Stimulated activated naive CD8-positive, alpha-beta T cell treated with anti-CD3 and anti-CD28 coated beads, Interleukin-15, amount 100 ng/mL, for 72 hours (primary cell): ENCODE measurements around the gene FGGY.
"Not testable (repeated sequence)": the region's sequence is repeated elsewhere in the genome, so short reads cannot be mapped to it uniquely, and the experiment has no call there.

Source experiments
- ATAC-seq: fragments of 150-1000 bp; cut with Tn5 transposase; 2 replicates; pipeline ENCODE4 v1.10.0; 2021; ENCODE audit warnings: mild to moderate bottlenecking, moderate library complexity
- DNase-seq, 2 donors: peaks; one replicate each; pipeline ENCODE4 v3.0.0; 2021 to 2022
- H3K27ac Mint-ChIP-seq, 2 donors: one replicate each; pipeline ENCODE4 v1.8.0; 2022; ENCODE audit warnings: mild to moderate bottlenecking in 2 of 2, mixed read lengths in 2 of 2, moderate library complexity in 2 of 2
- H3K27me3 Mint-ChIP-seq: one replicate; pipeline ENCODE4 v1.8.0; 2022; ENCODE audit warnings: mixed read lengths
- H3K4me1 Mint-ChIP-seq: one replicate; pipeline ENCODE4 v1.8.0; 2022; ENCODE audit warnings: mild to moderate bottlenecking, mixed read lengths
- H3K4me3 Mint-ChIP-seq, 2 donors: one replicate each; pipeline ENCODE4 v1.8.0; 2022; ENCODE audit warnings: mild to moderate bottlenecking in 2 of 2, mixed read lengths in 2 of 2, moderate library complexity in 1 of 2
- H3K9me3 Mint-ChIP-seq, 2 donors: one replicate each; pipeline ENCODE4 v1.8.0; 2022; ENCODE audit warnings: mixed read lengths in 2 of 2

The FGGY gene

DNA sequence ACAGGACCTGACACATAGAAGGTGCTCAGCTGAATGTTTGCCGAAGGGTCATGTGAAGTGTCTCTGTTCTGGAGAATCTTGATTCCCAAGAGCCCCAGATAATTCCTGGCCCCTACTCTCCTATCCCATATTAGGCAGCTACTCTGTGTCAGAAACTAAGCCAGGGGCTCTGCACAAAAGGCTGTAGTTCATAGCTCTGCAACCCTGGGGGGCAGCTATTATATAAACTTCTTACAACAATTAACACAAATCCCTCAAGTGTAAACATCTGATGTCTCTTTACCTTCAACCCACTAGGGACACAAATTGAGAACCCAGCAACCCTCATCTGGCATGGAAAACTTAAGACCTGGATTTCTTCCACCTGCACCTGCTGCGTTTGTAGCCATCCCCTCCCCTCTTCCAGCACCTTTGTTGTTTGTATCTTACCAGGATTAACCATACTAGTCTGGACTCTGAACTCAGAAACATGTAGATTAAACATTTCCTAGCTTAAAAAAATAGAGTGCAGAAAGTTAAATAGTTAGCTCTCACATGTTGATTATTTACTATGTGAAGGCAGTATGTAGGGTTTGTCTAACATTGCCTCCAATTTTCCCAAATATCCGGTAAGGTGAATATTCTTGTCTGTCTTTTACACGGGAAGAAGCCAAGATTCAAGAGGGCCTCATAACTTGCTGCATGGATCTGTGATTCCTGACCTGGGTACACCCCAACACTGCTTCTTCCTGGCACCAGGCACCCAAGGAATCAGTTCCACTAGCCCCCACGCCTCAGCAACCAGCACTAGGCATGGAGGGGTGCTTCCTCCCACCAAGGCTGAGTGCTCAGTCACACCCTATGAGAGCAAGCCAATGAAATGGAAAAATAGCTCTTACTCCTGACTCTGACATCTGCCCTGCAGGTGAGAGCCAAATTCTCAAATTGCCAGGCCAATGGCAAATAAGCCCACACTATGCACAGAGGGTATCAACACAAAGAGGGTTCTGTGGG lies 297.2 kb downstream of the FGGY start:
- Mint-ChIP-seq H3K4me3 (no peak overlapping the region), H3K27me3 (no peaks in the 10 kb centered on the region), H3K9me3 (peaks cover 8 to 18% of the 10 kb centered on the region in 2 donors), H3K27ac (no peak overlapping the region), H3K4me1 (no peaks in the 10 kb centered on the region)
- ATAC-seq (no peak), DNase-seq (no peak)

DNA sequence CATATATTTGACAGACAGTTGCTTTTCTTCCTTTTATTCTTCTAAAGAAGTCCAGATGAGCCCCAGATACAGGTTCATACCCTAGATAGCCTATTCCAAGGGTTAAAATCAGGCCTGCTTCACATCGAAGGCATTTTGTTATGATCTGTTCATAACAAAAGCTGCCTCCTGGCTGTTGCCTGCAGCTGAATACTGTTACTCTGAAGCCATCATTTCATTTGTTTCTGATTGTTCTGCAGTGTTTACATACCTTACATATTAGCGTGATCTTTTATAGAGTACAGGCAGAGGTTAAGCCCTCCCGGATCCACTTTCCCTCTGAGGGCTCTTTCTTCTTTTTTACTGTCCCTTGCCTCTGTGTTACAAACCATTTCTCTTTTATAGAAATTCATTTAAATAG lies 298.9 kb downstream of the FGGY start:
- no peaks in the 10 kb centered on the region for H3K4me1 Mint-ChIP-seq
- H3K27ac Mint-ChIP-seq: no peak overlapping the region
- DNase-seq (no peak), ATAC-seq (no peak)
- H3K9me3 Mint-ChIP-seq: peaks cover 0 to 6% of the 10 kb centered on the region in 2 donors
- no peak overlapping the region for H3K4me3 Mint-ChIP-seq
- no peaks in the 10 kb centered on the region for H3K27me3 Mint-ChIP-seq

DNA sequence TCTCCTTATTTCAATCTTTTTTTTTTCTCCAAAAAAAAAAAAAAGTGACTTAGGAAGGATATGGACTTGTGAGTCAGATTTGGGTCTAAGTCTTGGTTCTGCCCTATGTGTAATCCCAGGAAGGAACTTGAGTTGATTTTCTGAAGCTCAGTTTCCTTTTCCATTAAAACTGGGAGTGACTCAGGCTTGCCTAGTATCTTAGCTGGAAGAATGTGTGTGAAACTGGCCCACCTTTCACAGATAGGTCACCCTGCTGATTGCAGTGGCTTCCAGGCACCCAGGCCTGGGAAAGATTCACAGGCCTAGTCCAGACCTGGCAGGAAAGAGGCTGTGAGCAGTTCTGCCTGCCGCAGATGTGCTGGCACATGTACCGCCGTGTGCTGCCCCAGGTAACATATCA lies 299.5 kb downstream of the FGGY start:
- no peaks in the 10 kb centered on the region for H3K27me3 Mint-ChIP-seq
- H3K4me3 Mint-ChIP-seq: no peak overlapping the region
- H3K27ac Mint-ChIP-seq: no peak overlapping the region
- peaks cover 0 to 1% of the 10 kb centered on the region in 2 donors for H3K9me3 Mint-ChIP-seq
- DNase-seq (no peak), ATAC-seq (no peak)
- H3K4me1 Mint-ChIP-seq: no peaks in the 10 kb centered on the region

DNA sequence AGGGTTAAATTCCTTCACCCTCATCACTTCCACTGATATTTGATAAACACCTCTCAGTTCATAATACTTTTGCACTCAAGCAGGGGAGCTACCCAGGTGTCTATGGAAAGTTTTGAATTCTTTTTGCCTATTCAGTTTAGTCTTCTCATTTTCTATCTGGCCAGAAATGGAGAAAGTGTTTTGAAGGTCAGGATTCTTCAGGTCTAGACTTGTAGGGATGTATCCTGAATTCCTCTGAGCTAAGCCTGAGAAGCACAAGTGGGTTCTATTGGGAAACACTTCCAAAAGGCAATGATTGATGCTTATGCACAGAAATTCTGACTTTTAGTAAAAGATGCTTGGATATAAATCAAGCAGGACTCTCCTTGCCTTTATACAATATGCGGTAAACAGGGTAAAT lies 300.1 kb downstream of the FGGY start:
- Mint-ChIP-seq H3K27ac (no peak overlapping the region), H3K27me3 (no peaks in the 10 kb centered on the region), H3K9me3 (no peaks in the 10 kb centered on the region), H3K4me3 (no peak overlapping the region), H3K4me1 (no peaks in the 10 kb centered on the region)
- ATAC-seq: no peak
- no peak for DNase-seq

DNA sequence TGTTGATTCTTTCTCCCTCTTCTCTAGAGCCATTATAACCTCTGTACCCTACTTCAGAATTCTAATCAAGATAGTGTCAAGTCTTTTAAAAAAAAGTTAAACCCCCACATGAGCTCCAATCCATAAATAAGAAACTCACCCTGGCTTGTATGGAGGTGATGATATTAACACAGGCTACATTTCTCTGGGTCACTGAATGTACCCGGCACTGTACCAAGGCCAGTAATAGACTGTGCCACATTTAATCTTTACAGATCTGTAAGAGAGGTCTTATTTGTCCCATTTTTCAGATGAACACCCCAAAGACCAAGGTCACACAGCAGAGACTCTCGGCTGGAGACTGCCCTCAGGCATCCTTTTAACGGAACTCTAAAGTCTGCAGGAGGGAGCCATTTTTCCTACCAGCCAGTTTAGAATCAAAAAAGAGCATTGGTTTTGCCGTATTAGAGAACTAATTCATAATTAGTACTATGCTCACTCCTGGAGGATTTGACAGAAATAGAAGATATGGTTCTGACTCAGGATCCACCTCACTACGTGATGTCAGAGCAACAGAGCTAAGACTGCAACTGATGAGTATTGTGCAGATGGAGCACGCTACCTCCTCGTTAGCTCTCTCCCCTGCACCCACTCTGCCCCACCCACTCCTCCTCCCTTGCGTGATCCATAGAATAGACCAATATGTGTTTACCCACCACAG lies 300.7 kb downstream of the FGGY start:
- no peaks in the 10 kb centered on the region for H3K27me3 Mint-ChIP-seq
- H3K9me3 Mint-ChIP-seq: no peaks in the 10 kb centered on the region
- H3K4me3 Mint-ChIP-seq: no peak overlapping the region
- H3K27ac Mint-ChIP-seq: no peak overlapping the region
- no peak for ATAC-seq
- DNase-seq: no peak
- no peaks in the 10 kb centered on the region for H3K4me1 Mint-ChIP-seq

DNA sequence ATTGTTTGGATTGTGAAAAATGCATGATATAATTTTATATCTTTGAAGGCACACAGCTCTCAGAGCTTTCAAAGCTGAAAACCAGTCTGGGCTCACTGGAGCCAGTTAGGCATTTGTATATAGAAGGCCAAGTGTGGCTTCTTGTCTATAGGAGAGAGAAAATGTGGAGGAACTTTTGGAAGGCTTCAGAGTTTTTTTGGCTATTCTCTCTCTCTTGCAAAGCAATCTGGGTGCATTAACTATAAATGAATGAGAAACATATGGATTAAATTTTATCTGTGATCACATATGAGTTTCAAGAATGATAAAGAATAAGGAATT lies 301.2 kb downstream of the FGGY start:
- Mint-ChIP-seq H3K4me3 (no peak overlapping the region), H3K9me3 (no peaks in the 10 kb centered on the region), H3K27me3 (no peaks in the 10 kb centered on the region), H3K4me1 (no peaks in the 10 kb centered on the region), H3K27ac (no peak overlapping the region)
- DNase-seq (no peak), ATAC-seq (no peak)

DNA sequence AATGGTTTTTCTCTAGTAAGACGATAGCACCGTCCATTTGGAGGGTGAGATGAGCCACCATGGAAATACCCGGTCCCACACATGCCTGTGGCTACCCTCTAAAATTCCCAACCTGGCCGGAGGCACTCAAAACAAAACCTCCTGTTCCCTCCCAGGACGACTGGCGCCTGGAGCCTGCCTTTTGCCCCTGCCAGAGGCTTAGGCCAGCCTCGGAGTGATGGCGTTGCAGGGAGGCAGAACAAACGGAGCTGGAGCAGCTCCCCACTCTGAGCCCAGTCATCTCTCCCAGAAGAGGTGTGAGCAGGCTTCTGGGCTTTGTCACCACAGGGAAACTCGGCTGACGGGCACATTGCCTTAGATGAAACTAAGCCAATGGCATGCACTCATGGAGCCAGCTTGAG lies 304.1 kb downstream of the FGGY start:
- no peaks in the 10 kb centered on the region for H3K9me3 Mint-ChIP-seq
- peak overlapping the region in 1 of 2 donors; percentile 6 for H3K27ac Mint-ChIP-seq
- no peak overlapping the region for H3K4me3 Mint-ChIP-seq
- H3K4me1 Mint-ChIP-seq: no peaks in the 10 kb centered on the region
- DNase-seq (no peak), ATAC-seq (no peak)
- no peaks in the 10 kb centered on the region for H3K27me3 Mint-ChIP-seq

DNA sequence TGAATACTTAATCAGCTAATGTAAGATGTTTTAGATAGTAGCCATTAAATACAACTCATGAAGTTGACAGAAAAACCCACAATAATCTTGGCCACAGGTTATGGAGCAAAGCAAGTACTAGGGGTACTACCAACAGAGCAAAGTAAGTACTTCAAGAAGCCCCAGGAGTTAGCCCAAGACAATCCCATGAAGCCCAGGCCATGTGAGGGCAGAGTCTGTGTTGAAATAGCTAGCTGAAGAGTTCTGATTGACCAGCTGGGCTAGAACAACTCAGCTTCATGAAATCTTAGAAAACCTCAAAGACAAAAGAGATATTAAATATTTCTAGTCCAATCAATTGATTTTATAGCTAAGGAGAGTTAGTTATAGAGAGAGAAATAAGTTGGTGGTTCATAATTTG lies 304.9 kb downstream of the FGGY start:
- H3K4me3 Mint-ChIP-seq: no peak overlapping the region
- H3K9me3 Mint-ChIP-seq: no peaks in the 10 kb centered on the region
- DNase-seq: no peak
- no peaks in the 10 kb centered on the region for H3K4me1 Mint-ChIP-seq
- H3K27me3 Mint-ChIP-seq: no peaks in the 10 kb centered on the region
- H3K27ac Mint-ChIP-seq: no peak overlapping the region
- no peak for ATAC-seq

DNA sequence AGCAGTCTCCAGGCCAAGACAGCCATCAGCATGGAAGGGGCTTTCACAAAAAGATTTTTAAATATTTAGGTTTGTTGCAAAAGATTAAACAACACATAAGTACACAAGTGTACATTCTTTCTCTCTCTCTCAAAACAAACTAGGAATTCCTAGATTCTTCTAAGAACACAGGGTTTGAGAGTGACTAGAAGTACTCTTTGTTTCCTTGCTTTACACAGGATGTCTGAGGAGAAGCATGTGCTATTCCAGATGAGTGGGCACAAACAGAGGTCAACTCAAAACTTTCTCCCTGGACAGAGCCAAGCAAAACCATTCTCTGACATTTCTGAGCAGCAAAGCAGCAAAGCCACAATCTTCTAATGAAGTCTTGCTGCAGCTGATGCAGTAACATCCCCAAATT lies 307.3 kb downstream of the FGGY start:
- Mint-ChIP-seq H3K9me3 (peaks cover 5 to 11% of the 10 kb centered on the region in 2 donors), H3K4me3 (no peak overlapping the region), H3K27ac (no peak overlapping the region), H3K4me1 (no peaks in the 10 kb centered on the region), H3K27me3 (no peaks in the 10 kb centered on the region)
- DNase-seq: no peak
- ATAC-seq: no peak

DNA sequence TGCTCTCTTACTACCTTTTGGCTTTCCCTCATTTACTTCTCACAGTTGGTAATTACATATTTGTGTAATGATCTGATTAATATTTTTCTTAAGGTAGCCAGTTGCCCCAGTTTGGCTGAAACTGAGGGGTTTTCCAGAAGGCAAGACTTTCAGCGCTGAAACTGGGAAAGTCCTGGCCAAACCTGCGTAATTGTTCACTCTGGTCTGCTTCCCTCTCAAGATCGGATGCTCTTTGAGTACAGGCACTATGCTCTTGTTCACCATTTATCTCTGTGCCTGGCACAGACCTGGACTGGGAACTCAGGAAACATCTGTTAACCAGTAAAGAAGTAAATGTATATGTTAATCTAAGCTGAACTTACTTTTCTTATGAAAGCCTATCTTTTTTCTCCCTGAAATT lies 308.3 kb downstream of the FGGY start:
- no peaks in the 10 kb centered on the region for H3K4me1 Mint-ChIP-seq
- DNase-seq (no peak), ATAC-seq (no peak)
- no peaks in the 10 kb centered on the region for H3K27me3 Mint-ChIP-seq
- H3K4me3 Mint-ChIP-seq: no peak overlapping the region
- peaks cover 5 to 14% of the 10 kb centered on the region in 2 donors for H3K9me3 Mint-ChIP-seq
- H3K27ac Mint-ChIP-seq: peak overlapping the region in 1 of 2 donors; percentile 27

DNA sequence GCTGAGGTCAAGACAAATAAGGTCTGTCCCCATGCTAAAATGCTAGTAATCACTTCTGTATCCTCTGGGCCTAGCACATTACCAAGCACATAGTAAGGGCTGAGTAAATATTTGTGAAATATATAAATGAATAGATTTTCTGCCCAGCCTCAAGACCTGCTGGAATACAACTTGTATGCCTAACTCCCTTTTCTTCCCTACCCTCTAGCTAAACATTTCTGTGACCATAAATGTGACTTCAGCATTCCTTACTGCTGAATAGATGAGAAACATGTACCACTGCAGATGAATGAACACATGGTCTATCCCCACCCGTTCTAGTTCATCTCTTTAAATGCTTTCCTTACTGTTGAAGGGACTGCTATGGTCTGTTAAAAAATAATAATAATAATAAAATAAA lies 308.9 kb downstream of the FGGY start:
- H3K27me3 Mint-ChIP-seq: no peaks in the 10 kb centered on the region
- peak overlapping the region in 1 of 2 donors; percentile 27 for H3K27ac Mint-ChIP-seq
- no peaks in the 10 kb centered on the region for H3K4me1 Mint-ChIP-seq
- DNase-seq (no peak), ATAC-seq (no peak)
- H3K4me3 Mint-ChIP-seq: no peak overlapping the region
- peaks cover 5 to 16% of the 10 kb centered on the region in 2 donors for H3K9me3 Mint-ChIP-seq

DNA sequence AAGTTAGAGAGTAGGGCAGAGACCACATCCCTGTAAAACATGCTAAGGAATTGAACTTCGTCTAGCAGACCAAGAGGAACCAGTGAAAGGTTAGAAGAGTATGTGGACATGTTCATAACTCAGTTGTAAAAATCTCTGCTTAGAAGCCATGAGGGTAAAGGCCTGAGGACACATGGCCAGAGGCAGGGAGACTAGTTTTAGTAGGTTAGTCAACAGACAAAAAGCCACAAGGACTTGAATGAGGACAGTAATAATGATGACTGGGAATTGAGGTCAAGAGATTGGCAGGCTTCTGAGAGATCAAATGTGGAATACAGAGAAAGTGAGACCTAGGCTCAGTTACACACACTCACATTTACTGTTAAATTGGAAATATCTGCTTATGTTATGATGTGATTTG lies 312.4 kb downstream of the FGGY start:
- DNase-seq (no peak), ATAC-seq (no peak)
- Mint-ChIP-seq H3K27ac (no peak overlapping the region), H3K4me1 (no peaks in the 10 kb centered on the region), H3K27me3 (no peaks in the 10 kb centered on the region), H3K4me3 (no peak overlapping the region), H3K9me3 (peaks cover 16 to 26% of the 10 kb centered on the region in 2 donors)

DNA sequence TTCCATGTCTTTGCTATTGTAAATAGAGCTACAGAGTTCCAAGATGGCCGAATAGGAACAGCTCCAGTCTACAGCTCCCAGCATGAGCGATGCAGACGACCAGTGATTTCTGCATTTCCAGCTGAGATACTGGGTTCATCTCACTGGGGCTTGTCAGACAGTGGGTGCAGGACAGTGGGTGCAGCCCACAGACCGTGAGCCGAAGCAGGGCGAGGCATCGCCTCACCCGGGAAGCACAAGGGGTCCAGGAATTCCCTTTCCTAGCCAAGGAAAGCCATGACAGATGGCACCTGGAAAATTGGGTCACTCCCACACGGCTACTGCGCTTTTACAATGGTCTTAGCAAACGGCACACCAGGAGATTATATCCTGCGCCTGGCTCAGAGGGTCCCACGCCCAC lies 313.6 kb downstream of the FGGY start:
- H3K4me1 Mint-ChIP-seq, H3K27ac Mint-ChIP-seq, DNase-seq, H3K27me3 Mint-ChIP-seq, H3K4me3 Mint-ChIP-seq, ATAC-seq: not testable (repeated sequence)
- H3K9me3 Mint-ChIP-seq: peaks cover 16 to 26% of the 10 kb centered on the region in 2 donors

DNA sequence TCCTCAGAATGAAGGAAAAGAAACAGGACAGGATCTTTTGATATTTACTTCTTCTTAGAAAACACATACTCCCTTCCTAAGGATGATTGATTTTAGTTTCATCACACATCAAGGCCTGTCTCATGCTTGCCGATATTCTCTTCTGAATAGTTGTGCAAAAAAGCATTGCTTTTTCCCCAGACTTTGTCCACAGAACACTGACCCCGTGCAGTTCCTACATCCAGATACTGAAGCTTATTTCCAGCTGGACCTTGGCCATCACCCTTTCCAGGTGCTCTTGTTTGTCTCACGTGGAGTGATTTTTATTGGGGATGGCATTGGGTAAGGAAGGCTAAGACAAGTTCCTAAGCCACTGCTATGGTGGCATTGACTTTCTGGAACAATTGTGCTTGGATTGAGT lies 320.5 kb downstream of the FGGY start:
- ATAC-seq: no peak
- no peak overlapping the region for H3K27ac Mint-ChIP-seq
- no peak for DNase-seq
- H3K27me3 Mint-ChIP-seq: no peaks in the 10 kb centered on the region
- H3K4me3 Mint-ChIP-seq: no peak overlapping the region
- H3K9me3 Mint-ChIP-seq: peaks cover 10 to 11% of the 10 kb centered on the region in 2 donors
- H3K4me1 Mint-ChIP-seq: no peaks in the 10 kb centered on the region

DNA sequence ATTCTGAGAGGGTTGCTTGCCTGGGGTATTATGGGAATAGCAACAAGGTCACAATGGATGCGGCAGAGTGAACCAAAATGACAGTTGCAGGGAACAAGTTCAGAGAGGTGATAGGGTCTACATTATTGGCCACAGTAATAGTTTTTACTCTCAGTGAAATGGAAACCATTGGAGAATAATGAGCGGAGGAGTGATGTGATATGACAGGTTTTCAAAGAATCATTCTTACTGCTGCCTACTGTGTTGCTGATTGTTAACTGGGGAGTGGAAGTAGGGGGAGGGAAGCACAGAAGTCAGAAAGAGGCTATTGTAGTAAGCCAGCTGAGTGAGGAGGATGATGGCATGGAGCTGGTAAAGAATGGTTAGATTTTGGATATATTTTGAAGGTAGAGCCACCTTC lies 322.7 kb downstream of the FGGY start:
- no peak overlapping the region for H3K4me3 Mint-ChIP-seq
- H3K27me3 Mint-ChIP-seq: no peaks in the 10 kb centered on the region
- H3K4me1 Mint-ChIP-seq: no peaks in the 10 kb centered on the region
- no peak overlapping the region for H3K27ac Mint-ChIP-seq
- DNase-seq: no peak
- no peaks in the 10 kb centered on the region for H3K9me3 Mint-ChIP-seq
- ATAC-seq: no peak

DNA sequence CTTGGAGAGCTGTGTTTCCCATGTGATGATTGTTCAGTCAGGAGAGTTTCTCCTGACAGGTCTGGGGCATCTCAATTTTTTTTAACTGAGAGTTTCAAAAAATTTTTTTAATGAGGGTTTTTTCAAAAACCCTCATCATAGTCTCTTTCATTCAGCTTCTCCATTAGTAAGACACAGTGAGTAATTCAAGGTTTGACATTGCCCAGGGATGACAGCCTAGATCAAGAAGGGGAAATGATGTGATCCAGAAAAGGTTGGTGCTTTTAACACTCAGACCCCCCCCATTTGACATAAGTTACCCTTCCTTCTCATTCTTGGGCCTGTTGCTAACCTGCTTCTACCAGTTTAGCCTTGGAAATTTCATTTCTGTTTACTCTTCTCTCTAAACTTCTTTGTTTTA lies 328.5 kb downstream of the FGGY start:
- H3K27ac Mint-ChIP-seq: no peak overlapping the region
- ATAC-seq (no peak), DNase-seq (no peak)
- no peak overlapping the region for H3K4me3 Mint-ChIP-seq
- no peaks in the 10 kb centered on the region for H3K27me3 Mint-ChIP-seq
- H3K4me1 Mint-ChIP-seq: no peaks in the 10 kb centered on the region
- no peaks in the 10 kb centered on the region for H3K9me3 Mint-ChIP-seq
